OCI-LY3 (cell line): ENCODE results near the gene RBM14.

ENCODE experiments used
- CTCF ChIP-seq: fragments of 200-600, 300-600 bp; sonication (generic); IDR thresholded peaks from 2 replicates; pipeline ENCODE4 v1.5.1; 2014; ENCODE audit warnings: antibody characterized with exemption, low read length, low read depth
- EZH2phosphoT487 ChIP-seq: fragments of 200-600 bp; shearing (Covaris generic); IDR thresholded peaks from 2 replicates; pipeline ENCODE4 v1.6.1; 2018; ENCODE audit warnings: antibody characterized with exemption, mixed run types, low read depth

GRCh38 chr11:66580803-66581202 is 35.6 kb upstream of the RBM14 start:
- no peak for TF ChIP-seq CTCF
- TF ChIP-seq EZH2phosphoT487 = no peak
